Small intestine (tissue), 7 donors: ENCODE data around the gene C16orf95. TPM values are rescaled to one million over a fixed set of nuclear protein-coding genes. Genes with fewer than 3 reads are reported as not detected.

Experiments used
- DNase-seq, 2 donors: peaks; one replicate each; pipeline versions ENCODE4 v3.0.0 to v3.0.0-alpha.2; 2013
- FAIRE-seq: peaks from 2 replicates; lab custom pipeline; 2012; peaks lifted over from hg19 to GRCh38; lab: Jason Lieb, UNC
- H3K27ac ChIP-seq, 3 donors: one replicate each; pipeline ENCODE4 v1.5.1; 2013; ENCODE audit warnings: low read length in 2 of 3, mild to moderate bottlenecking in 2 of 3, control low read depth in 1 of 3, inconsistent platforms in 1 of 3, low read depth in 1 of 3, moderate library complexity in 1 of 3
- H3K27me3 ChIP-seq, 3 donors: one replicate each; pipeline ENCODE4 v1.6.1; 2013; ENCODE audit warnings: low read length in 3 of 3, inconsistent platforms in 1 of 3; ENCODE audit not compliant: control insufficient read depth in 3 of 3, insufficient read depth in 3 of 3
- H3K36me3 ChIP-seq, 3 donors: one replicate each; pipeline ENCODE4 v1.6.1; 2013; ENCODE audit warnings: low read length in 3 of 3, inconsistent platforms in 1 of 3, low read depth in 1 of 3, mild to moderate bottlenecking in 1 of 3, moderate library complexity in 1 of 3; ENCODE audit not compliant: control insufficient read depth in 3 of 3, insufficient read depth in 2 of 3
- H3K4me1 ChIP-seq, 3 donors: one replicate each; pipeline ENCODE4 v1.6.1; 2013; ENCODE audit warnings: low read length in 2 of 3, inconsistent platforms in 1 of 3, low read depth in 1 of 3, mild to moderate bottlenecking in 1 of 3, moderate library complexity in 1 of 3; ENCODE audit not compliant: control insufficient read depth in 3 of 3, insufficient read depth in 2 of 3
- H3K4me3 ChIP-seq, 3 donors: one replicate each; pipeline ENCODE4 v1.5.1; 2013; ENCODE audit warnings: low read length in 3 of 3, control low read depth in 1 of 3, inconsistent platforms in 1 of 3, low read depth in 1 of 3, mild to moderate bottlenecking in 1 of 3, moderate library complexity in 1 of 3
- H3K9me3 ChIP-seq, 2 donors: one replicate each; pipeline ENCODE4 v1.6.1; 2013; ENCODE audit warnings: low read depth in 1 of 2, low read length in 1 of 2; ENCODE audit not compliant: control insufficient read depth in 2 of 2, insufficient read depth in 1 of 2
- WGBS, 3 donors: extraction: QIAGEN DNeasy Blood & Tissue Kit; methylation state at CpG; one replicate each; pipeline ENCODE4 v1.1.7; 2013; 5-methylcytosine and 5-hydroxymethylcytosine counted together
- polyA plus RNA-seq, 4 donors: library from polyadenylated mRNA; stranded (reverse) in 3 of 4; unstranded in 1 of 4; fragments of 200-250 nt in 3 of 4; fragments of 120-200 nt in 1 of 4; gene quantifications; one replicate each; pipeline versions ENCODE4 v1.2.1 to v1.2.3, GENCODE V29; 2013
- donor health status: healthy with polysubstance abuse.
- donor health status: control.
- donor health status: control.
- donor health status: Bipolar disorder and iron deficiency.
- donor health status: healthy.

C16orf95 gene
- polyA plus RNA-seq, 4 donors, result 2.2 to 4.8 (median 3.5) TPM

GRCh38 chr16:87325423-87325858, 8.2 kb upstream of the C16orf95 start:
- no peaks in the 10 kb centered on the region for H3K27me3 ChIP-seq
- no peaks in the 10 kb centered on the region for H3K4me1 ChIP-seq
- H3K27ac ChIP-seq, result no peak overlapping the region
- no peak for DNase-seq
- 67 to 75% (median 71%) methylated on average over 15 of the region's 15 CpGs for WGBS, 3 donors
- FAIRE-seq, result no peak
- no peak overlapping the region for H3K4me3 ChIP-seq
- peaks cover 3 to 59% (median 3%) of the 10 kb centered on the region in 3 donors for H3K36me3 ChIP-seq
- no peaks in the 10 kb centered on the region for H3K9me3 ChIP-seq

- Histone ChIP-seq H3K4me1 (no peaks in the 10 kb centered on the region), H3K9me3 (no peaks in the 10 kb centered on the region), H3K27ac (no peak overlapping the region), H3K27me3 (no peaks in the 10 kb centered on the region), H3K4me3 (no peak overlapping the region), H3K36me3 (peaks cover 0 to 56% (median 0%) of the 10 kb centered on the region in 3 donors)
- WGBS, 3 donors, result 60 to 66% (median 66%) methylated on average over 28 of the region's 28 CpGs
- no peak for FAIRE-seq
- DNase-seq, result peak in 1 of 2 donors; percentile 36
These were observed 7.5 kb upstream of the C16orf95 start for GRCh38 chr16:87324411-87325275.

GRCh38 chr16:87323727-87324410, 6.7 kb upstream of the C16orf95 start:
- Histone ChIP-seq H3K4me1 (no peaks in the 10 kb centered on the region), H3K27ac (no peak overlapping the region), H3K27me3 (no peaks in the 10 kb centered on the region), H3K9me3 (no peaks in the 10 kb centered on the region), H3K36me3 (peaks cover 0 to 48% (median 0%) of the 10 kb centered on the region in 3 donors), H3K4me3 (no peak overlapping the region)
- no peak for DNase-seq
- 91 to 92% (median 92%) methylated on average over 20 to 21 of the region's 21 CpGs for WGBS, 3 donors
- no peak for FAIRE-seq

GRCh38 chr16:87322833-87323726, 5.9 kb upstream of the C16orf95 start:
- Histone ChIP-seq H3K27ac (no peak overlapping the region), H3K27me3 (no peaks in the 10 kb centered on the region), H3K9me3 (no peaks in the 10 kb centered on the region), H3K4me3 (no peak overlapping the region), H3K36me3 (peaks cover 0 to 40% (median 0%) of the 10 kb centered on the region in 3 donors), H3K4me1 (peaks cover 0 to 8% (median 0%) of the 10 kb centered on the region in 3 donors)
- FAIRE-seq (no peak), DNase-seq (no peak)
- WGBS, 3 donors, result 86 to 91% (median 90%) methylated on average over 28 to 35 of the region's 35 CpGs

GRCh38 chr16:87322360-87322759, 5.2 kb upstream of the C16orf95 start:
- Histone ChIP-seq H3K4me1 (peaks cover 0 to 10% (median 0%) of the 10 kb centered on the region in 3 donors), H3K4me3 (no peak overlapping the region), H3K27me3 (no peaks in the 10 kb centered on the region), H3K36me3 (peaks cover 0 to 35% (median 0%) of the 10 kb centered on the region in 3 donors), H3K27ac (no peak overlapping the region), H3K9me3 (no peaks in the 10 kb centered on the region)
- FAIRE-seq (no peak), DNase-seq (no peak)
- 87 to 91% (median 89%) methylated on average over 9 of the region's 9 CpGs for WGBS, 3 donors

GRCh38 chr16:87321336-87322107, 4.3 kb upstream of the C16orf95 start:
- Histone ChIP-seq H3K4me3 (no peak overlapping the region), H3K27me3 (no peaks in the 10 kb centered on the region), H3K36me3 (peaks cover 0 to 28% (median 0%) of the 10 kb centered on the region in 3 donors), H3K9me3 (no peaks in the 10 kb centered on the region), H3K4me1 (peaks cover 0 to 10% (median 0%) of the 10 kb centered on the region in 3 donors), H3K27ac (no peak overlapping the region)
- DNase-seq, result no peak
- WGBS, 3 donors, result 79 to 84% (median 81%) methylated on average over 20 of the region's 20 CpGs
- FAIRE-seq, result no peak

- DNase-seq (no peak), FAIRE-seq (no peak)
- 88 to 94% (median 93%) methylated on average over 12 of the region's 12 CpGs for WGBS, 3 donors
- H3K4me1 ChIP-seq, result peaks cover 0 to 10% (median 0%) of the 10 kb centered on the region in 3 donors
- no peaks in the 10 kb centered on the region for H3K27me3 ChIP-seq
- no peaks in the 10 kb centered on the region for H3K9me3 ChIP-seq
- no peak overlapping the region for H3K4me3 ChIP-seq
- H3K36me3 ChIP-seq, result peaks cover 0 to 24% (median 0%) of the 10 kb centered on the region in 3 donors
- H3K27ac ChIP-seq, result no peak overlapping the region
These were observed 3.5 kb upstream of the C16orf95 start for GRCh38 chr16:87320510-87321227.
